GM12892 (cell line): ENCODE measurements around the gene SMAD7.
A peak's percentile ranks its signal among the peaks of the same experiment; 100 is the strongest.

Source experiments
- DNase-seq: peaks from one replicate; pipeline ENCODE4 v3.0.0; 2011; ENCODE audit not compliant: insufficient read length
- FAIRE-seq: peaks from 2 replicates; lab custom pipeline; 2011; peaks lifted over from hg19 to GRCh38; lab: Jason Lieb, UNC
- POLR2A ChIP-seq: IDR thresholded peaks from 2 replicates; pipeline ENCODE4 v1.6.1; 2011; ENCODE audit warnings: low read depth, low read length, control low read depth
- POLR2AphosphoS5 ChIP-seq: IDR thresholded peaks from 2 replicates; pipeline ENCODE4 v1.6.1; 2011; ENCODE audit warnings: low read depth, low read length, control low read depth
- TAF1 ChIP-seq: IDR thresholded peaks from 2 replicates; pipeline ENCODE4 v1.6.1; 2011; ENCODE audit warnings: low read depth, mild to moderate bottlenecking, control low read depth, low read length, borderline replicate concordance

Gene SMAD7

GRCh38 chr18:48888773-48889080 is 62.0 kb downstream of the SMAD7 start:
- no peak for DNase-seq
- no peak for FAIRE-seq
- no peak for TF ChIP-seq TAF1
- no peak for TF ChIP-seq POLR2A
- TF ChIP-seq POLR2AphosphoS5: no peak

- DNase-seq (no peak), FAIRE-seq (no peak)
- TF ChIP-seq TAF1 (no peak), POLR2A (no peak), POLR2AphosphoS5 (no peak)
Observed at GRCh38 chr18:48887905-48888772, 62.6 kb downstream of the SMAD7 start.

- FAIRE-seq (no peak), DNase-seq (no peak)
- TF ChIP-seq POLR2A (no peak), TAF1 (no peak), POLR2AphosphoS5 (no peak)
Observed at GRCh38 chr18:48887294-48887904, 63.4 kb downstream of the SMAD7 start.

- FAIRE-seq (no peak), DNase-seq (no peak)
- TF ChIP-seq TAF1: no peak
- TF ChIP-seq POLR2A: no peak
- no peak for TF ChIP-seq POLR2AphosphoS5
Observed at GRCh38 chr18:48886520-48887293, 64.1 kb downstream of the SMAD7 start.

- TF ChIP-seq POLR2AphosphoS5: no peak
- TF ChIP-seq POLR2A: no peak
- no peak for TF ChIP-seq TAF1
- DNase-seq (no peak), FAIRE-seq (no peak)
Observed at GRCh38 chr18:48885924-48886400, 64.8 kb downstream of the SMAD7 start.

- TF ChIP-seq POLR2AphosphoS5 (no peak), TAF1 (no peak), POLR2A (no peak)
- DNase-seq: no peak
- no peak for FAIRE-seq
Observed at GRCh38 chr18:48885266-48885923, 65.4 kb downstream of the SMAD7 start.

GRCh38 chr18:48884771-48885170 is 66.0 kb downstream of the SMAD7 start:
- FAIRE-seq (peak; percentile 30), DNase-seq (no peak)
- no peak for TF ChIP-seq POLR2AphosphoS5
- no peak for TF ChIP-seq POLR2A
- no peak for TF ChIP-seq TAF1

GRCh38 chr18:48884306-48884705 is 66.5 kb downstream of the SMAD7 start:
- no peak for FAIRE-seq
- TF ChIP-seq TAF1 (no peak), POLR2A (no peak), POLR2AphosphoS5 (no peak)
- no peak for DNase-seq

- TF ChIP-seq POLR2A (no peak), TAF1 (no peak), POLR2AphosphoS5 (no peak)
- FAIRE-seq (no peak), DNase-seq (no peak)
Observed at GRCh38 chr18:48882379-48882778, 68.4 kb downstream of the SMAD7 start.

GRCh38 chr18:48880931-48881330 is 69.8 kb downstream of the SMAD7 start:
- FAIRE-seq (no peak), DNase-seq (no peak)
- TF ChIP-seq POLR2AphosphoS5: no peak
- no peak for TF ChIP-seq TAF1
- TF ChIP-seq POLR2A: no peak

GRCh38 chr18:48879008-48879431 is 71.7 kb downstream of the SMAD7 start:
- no peak for TF ChIP-seq TAF1
- no peak for TF ChIP-seq POLR2A
- TF ChIP-seq POLR2AphosphoS5: no peak
- DNase-seq (no peak), FAIRE-seq (no peak)
